GM18519 (cell line): Measurements from ENCODE around the gene GPN1.
"Not testable (repeated sequence)": the region's sequence is repeated elsewhere in the genome, so short reads cannot be mapped to it uniquely, and the experiment has no call there.

Experiments
- ATAC-seq: cut with Tn5 transposase; IDR thresholded peaks from one replicate; pipeline ENCODE4 v1.9.1; 2021; ENCODE audit warnings: mild to moderate bottlenecking, moderate library complexity; ENCODE audit not compliant: unreplicated experiment, low FRiP score

GPN1 gene

DNA sequence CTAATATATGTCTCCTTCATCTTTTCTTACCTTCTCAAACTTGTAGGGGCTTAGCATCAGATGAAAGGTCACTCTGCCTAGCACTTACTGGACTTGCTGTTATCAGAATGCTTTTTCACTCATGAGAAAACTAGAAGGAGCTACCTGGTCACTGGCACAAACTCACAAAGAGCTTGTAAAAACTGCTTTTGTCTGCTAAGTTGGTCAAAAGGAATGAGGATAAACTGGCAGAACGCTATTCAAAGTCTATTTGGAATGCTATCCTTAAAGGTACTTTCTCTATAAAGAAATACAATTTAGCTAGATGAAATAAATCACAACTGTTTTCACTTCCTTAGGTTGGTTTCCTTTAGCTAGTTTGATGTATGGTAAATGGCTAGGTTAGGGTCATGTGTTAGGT lies 2.5 kb upstream of the GPN1 start:
- ATAC-seq = not testable (repeated sequence)

DNA sequence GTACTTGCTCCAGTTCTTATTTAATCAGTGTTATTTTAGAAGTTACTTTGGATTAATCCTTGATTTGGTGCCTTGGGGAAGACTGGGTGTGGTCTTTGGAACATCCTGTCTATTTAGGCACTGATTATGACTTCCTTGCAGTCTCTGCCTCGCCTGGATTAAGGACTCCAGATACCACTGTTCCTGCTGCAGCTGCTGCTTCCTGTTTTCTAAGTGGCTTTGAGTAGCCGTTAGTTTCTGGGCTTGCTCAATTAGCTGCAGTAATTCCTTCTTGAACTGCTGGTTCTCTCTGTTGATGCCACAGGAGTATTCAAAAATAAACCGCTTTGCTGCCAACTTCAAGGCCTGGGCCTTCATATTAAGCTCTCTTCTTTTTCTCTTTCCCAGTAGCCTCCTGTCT lies 1.9 kb upstream of the GPN1 start:
- ATAC-seq = not testable (repeated sequence)

DNA sequence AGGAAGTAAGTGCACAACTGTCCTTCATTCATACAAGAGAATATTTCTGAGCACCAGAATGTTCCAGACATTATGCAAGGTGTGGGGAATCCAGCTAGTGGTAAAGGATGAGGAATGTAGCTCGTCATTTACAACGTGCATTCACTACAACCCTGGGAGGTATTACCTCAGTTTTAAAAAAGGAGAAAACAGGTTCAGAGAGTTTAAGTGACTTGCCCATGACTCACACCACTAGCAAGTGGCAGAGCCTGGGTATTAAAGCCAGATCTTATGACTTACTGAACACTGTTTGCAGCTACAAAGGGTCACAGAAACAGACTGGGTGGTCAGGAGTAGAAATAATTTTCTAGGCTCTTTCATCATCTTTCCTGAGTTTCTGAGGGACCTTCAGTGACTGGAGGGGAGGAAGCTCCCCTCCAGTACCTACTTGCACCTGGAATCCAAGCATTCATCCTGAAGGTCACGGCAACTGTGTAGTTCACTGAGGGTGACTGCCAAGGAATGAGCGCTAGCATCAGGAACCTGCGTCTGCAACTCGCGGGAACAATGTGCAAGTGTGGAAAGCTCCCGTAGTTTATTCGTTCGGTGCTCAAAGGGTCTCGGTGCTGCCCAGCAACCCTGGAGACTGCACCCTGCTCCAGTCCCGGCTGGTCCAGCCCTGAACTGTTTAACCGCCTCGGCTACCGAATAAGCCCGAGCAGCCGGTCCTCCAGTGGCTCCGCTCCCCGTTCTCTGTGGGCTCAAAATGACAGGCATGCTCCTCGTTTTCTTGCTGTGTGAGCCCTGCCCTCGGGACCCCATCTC lies 685 bp upstream of the GPN1 start:
- ATAC-seq = peak; percentile 10

DNA sequence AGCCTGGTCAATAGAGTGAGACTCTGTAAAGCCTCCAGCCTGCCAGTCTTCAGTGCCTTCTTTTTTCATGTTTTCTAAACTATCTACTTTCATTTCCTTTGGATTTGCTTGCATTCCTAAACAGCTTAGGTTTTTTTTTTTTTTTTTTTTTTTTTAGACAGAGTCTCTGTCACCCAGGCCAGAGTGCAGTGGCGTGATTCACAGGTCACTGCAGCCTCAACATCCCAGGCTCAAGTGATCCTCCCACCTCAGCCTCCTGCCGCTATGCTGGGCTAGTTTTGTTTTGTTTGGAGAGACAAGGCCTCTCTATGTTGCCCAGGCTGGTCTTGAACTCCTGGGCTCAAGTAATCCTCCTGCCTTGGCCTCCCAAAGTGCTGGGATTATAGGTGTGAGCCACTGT lies 1.4 kb downstream of the GPN1 start:
- ATAC-seq = not testable (repeated sequence)

DNA sequence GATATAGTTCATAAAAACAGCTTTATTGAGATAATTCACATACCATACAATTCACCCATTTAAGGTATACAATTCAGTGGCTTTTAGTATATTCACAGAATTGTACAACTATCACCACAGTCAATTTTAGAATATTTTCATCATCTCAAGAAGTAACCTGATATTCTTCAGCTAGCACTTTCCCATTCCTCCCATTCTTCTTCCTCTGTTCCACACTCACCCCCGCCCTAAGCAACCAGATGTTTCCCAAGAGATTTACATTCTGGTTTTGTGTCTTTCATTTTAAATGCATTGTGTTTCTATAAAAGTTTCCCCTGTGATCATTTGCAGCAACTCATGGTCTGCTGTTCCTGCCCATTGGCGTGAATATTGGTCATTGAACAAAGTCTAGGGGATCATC lies 5.4 kb downstream of the GPN1 start:
- ATAC-seq = no peak

DNA sequence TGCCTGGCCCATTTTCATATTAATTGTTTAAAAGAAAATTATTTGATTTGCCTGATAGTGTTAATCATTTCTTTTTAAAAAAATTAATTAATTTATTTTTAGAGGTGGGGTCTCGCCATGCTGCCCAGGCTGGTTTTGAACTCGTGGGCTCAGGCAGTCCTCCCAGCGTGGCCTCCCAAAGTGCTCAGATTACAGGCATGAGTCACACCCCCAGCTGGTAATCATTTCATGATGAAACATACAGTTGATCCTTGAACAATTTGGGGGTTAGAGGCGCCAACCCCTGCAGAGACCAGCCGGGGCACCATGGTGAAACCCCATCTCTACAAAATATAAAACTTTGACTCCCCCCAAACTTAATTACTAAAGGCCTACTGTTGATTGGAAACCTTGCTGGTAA lies 7.9 kb downstream of the GPN1 start:
- no peak for ATAC-seq

DNA sequence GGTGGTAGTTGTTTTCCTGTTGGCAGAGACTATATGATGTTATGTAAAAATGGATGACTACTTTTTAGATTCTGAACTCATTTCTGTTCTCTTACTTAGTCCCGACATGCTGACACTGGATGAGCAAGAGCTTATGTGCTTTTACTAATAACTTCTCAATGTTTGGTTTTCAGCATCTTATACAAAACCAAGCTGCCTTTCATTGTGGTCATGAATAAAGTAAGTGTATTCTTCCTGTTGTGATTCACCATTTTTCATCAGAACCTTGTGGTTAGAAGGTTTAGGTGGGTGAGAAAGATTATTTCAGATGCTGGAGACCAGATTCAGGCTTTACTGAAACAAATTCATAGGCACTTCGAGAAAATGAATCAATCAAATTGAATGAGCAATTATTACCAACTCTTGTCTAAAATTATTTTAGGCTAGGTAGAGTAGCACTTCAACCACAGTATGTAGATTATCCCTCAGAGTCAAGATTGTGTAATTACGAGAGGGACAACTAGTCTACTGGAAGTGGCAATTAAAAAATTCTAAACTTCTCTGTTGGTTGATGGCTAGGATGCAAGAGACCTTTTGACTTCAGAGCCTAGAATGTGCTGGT lies 9.3 kb downstream of the GPN1 start:
- no peak for ATAC-seq

DNA sequence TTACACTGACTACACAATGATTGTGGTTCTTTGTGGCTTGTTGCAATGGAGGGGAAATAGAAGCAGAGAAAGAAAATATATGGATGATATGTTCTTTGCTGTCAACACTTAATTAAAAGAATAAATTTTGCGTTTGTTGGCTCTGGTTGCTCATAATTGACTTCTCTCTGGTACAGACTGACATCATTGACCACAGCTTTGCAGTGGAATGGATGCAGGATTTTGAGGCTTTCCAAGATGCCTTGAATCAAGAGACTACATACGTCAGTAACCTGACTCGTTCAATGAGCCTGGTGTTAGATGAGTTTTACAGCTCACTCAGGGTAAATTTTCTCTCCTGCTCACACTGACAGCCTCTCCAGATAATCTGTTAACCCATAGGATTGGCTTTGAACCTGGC lies 9.9 kb downstream of the GPN1 start:
- ATAC-seq = no peak

DNA sequence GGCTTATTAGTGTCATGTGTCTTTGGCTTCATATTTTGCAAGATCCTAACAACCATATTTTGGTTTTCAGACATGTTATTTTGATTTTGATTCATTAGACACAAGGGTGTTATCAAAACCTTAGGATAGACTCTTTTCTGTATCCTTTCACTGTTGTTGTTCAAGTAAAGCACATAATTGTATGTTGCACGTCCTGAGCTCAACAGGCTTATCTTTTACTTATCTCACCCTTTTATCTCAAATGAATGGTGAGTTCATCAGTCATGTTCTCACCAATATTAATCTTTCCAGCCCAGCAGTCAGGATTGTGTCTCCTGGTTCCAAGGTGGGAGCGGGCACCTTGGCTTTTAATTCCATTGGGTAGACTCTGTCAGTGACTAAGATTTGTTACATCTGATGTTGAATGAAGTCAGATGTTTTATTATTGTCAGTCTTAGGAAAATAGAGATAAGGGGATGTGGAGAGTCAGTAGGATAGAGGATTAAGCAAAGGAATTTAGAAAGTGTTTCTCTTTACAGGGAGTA lies 11.9 kb downstream of the GPN1 start:
- no peak for ATAC-seq

DNA sequence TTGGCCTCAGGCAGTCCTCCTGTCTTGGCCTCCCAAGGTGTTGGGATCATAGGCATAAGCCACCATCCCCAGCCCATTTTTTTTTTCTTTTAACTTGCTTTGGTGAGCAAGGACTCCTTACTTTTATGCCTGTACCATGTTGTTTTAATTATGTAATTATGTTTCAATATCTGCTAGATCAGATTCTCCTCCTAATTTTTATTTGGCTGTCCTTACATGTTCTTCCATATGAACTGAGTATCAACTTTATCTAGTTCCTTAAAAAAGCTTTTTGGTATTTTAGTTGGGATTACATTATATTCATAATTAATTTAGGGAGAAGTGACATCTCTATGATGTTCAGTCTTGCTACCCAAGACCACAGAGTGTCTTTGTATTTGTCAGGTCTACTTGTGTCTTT lies 16.3 kb downstream of the GPN1 start:
- ATAC-seq = no peak

DNA sequence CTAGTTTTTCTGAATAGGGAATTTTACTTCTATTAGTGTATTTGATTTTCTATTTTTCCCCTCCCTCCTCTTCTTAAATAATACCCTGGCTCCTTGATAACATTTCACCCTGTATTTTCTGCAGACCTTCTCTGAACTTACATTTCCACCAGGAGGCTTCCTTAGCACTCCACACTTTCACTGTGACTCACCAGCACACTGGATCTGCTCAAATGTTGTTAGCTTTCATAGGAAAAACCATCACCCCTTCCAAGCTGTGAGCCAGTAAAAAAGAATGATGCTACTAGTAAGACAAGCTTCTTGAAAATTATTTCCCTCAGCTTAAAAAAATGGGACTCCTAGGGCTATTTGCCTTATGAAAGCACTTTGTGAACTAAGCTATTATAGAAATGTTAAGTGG lies 18.4 kb downstream of the GPN1 start:
- ATAC-seq = no peak

DNA sequence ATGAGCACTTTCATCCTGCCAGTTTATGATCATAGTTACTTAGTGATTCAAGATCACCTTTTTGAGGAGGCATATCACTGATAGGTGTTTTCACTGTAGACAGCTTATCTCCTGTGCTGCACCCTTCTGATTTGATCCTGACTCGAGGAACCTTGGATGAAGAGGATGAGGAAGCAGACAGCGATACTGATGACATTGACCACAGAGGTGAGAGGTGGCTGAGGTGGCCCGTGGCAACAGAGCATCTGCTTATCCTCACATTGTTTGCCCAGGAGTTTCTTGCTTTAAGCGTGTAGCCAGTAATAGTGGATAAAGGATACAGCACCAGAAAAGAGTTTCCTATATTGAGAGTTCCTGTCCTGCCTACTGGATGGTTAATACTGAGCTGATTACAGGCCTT lies 18.9 kb downstream of the GPN1 start:
- no peak for ATAC-seq

DNA sequence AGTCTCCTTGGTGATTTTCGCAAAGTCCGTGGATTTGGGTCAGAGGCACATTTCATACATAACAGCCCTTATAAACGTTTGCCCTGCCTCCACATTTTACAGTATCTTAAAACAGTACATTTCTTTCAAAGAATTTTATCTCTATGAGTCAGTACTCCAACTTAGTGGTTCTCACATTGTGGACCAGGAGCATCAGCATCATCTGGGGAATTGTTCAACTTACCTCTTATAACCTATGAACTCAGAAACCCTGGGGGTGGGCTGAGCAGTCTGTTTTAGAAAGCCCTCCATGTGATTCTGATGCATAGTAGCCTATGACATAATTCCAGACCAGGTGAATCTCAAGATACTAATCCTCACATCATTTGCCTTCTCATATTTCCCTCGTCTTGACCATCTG lies 22.2 kb downstream of the GPN1 start:
- no peak for ATAC-seq

DNA sequence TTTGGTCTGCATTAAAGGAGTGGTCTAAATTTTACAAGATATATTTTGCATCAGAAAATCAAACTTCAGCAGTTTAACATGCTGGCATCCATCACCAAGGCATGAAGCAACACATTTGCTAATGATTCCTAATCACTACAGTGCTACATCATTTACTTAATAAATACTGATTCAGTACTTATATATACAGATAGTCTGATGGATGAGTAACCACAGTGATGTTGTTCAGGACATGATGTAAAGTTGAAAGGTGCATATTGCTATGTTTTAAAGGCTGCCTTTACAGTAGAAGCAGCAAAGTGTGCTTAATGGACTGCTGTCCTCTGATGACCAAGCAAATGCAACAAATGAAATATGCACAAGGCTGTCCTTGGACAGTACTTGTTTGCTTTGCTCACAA lies 23.5 kb downstream of the GPN1 start:
- ATAC-seq = no peak

DNA sequence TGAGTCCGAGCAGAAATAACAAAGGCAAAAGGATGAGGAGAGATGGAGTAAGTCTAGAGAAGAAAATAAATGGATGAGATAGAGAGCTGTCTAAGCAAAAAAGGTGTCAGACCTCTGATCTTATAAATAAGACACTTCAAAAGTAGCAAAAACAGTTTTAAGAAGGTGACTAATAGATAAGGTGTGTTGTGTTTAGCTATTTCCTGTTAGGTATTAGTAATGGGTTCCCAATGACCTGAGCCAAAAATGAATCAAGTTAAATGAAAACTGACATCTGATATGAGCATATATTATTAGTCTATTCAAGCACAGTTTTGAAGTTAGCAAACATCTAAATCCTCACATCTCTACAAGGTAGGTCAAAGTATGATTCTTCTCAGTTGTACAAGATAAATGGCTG lies 23.9 kb downstream of the GPN1 start:
- ATAC-seq = no peak

DNA sequence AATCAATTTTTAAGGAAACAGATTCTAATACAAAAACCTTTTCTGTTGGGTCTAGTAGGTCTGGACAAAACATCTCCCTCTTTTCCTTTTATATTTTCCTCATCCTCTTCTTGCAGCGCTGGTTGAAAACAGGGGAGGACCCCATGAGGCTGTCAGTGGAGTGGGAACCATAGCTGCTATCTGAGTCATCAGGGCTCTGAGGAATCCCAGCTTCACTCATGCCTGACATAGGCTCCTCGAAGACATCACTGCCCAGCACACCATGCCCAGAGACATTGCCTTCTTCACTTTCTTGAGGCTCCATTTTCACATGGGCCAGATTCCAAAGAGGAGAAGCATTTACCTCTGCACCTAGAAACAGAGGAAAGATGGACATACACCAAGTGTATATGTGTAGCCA lies 24.5 kb downstream of the GPN1 start:
- ATAC-seq = no peak

DNA sequence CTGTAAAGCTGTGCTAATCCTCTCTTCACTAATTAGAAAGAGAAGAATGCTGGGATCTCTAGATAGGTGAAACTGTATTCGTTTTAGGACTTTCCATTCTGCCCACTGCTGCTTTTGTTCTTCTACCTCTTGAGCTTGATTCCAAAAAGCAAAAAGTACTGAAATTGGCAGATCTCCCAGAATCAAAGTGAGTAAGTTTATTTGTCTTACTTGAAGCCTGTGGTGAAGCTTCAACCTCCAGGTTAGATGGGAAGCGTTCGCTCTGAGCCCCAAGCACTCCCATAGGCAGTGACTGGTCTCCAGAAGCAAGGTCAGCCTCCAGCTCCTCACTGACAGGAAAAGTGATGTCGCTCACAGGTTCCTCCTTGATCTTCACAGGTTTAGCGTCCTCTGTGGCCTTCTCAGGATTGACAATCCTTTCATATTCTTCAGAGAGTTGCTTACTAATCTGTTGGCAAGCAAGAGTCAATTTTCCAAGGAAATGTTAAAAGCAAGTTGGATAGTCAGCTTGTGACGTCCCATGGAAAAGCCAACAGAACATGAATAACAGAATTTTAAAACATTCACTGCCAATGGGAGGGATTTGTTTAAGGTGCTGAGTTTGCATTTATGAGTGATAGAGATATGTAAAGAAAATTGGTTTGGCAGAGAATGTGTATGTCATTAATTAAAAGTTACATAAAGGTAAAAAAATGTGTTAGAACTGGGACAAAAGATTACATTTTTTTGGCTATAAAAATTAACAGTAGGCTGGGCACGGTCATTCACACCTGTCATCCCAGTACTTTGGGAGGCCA lies 26.5 kb downstream of the GPN1 start:
- no peak for ATAC-seq

DNA sequence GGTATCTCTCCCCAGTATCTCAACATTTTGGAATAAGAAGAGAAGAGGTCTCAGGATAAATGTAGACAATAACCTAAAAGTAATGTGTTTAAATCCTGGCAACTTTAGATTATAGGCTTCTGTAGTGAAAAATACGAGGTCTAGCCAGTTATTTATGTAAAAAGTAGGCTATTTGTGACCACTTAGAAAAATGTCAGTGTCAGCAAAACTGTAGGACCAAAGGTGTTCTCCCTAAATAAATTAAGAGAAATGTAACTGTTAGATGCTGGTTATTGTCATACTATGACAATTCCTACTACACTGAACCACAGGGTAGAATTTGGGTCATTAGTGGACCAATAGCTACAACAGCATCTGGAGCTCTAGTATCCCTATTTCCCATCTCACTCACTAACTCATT lies 32.5 kb downstream of the GPN1 start:
- ATAC-seq = no peak

DNA sequence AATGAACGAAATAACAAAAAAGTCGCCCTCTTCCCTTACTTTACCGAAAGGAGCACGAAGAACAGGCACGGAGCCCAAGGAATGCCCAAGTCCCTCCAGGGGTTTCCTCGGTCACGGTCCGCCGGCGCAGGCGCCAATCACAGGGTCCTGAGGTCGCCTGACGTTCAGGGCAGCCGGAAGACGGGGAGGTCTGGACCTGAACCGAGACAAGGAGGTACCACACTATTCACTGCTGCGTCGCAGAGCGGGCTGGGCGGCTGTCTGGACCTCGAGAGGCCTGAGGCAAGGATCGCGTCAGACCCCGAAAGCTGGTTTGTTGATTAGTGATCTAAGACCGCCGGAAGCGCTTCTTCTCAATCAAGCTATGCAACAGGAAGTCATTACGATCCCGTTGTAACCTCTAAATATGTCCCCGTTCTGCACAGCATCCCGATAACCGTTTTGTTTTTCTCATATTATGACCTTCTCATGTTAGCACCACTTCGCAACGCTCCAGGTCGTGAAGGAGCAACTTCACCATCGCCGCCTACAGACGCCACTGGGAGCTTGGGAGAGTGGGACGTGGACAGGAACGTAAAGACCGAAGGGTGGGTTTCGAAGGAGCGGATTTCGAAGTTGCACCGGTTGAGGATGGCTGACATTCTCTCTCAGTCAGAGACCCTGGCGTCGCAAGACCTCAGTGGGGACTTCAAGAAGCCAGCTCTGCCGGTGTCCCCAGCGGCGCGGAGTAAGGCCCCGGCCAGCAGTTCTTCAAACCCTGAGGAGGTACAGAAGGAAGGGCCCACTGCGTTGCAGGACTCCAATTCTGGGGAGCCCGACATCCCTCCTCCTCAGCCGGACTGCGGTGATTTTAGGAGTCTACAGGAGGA lies 34.7 kb downstream of the GPN1 start, which contains the start of the genes SLC4A1AP and SUPT7L:
SLC4A1AP (plus strand) TSS at position 605 of the 869 bp plus-strand sequence; CDS start at position 631, 26 bp downstream.
SUPT7L (minus strand) TSS at position 330 of the 869 bp plus-strand sequence. CDS start 1,422 bp downstream, outside the sequence.
- ATAC-seq = no peak

DNA sequence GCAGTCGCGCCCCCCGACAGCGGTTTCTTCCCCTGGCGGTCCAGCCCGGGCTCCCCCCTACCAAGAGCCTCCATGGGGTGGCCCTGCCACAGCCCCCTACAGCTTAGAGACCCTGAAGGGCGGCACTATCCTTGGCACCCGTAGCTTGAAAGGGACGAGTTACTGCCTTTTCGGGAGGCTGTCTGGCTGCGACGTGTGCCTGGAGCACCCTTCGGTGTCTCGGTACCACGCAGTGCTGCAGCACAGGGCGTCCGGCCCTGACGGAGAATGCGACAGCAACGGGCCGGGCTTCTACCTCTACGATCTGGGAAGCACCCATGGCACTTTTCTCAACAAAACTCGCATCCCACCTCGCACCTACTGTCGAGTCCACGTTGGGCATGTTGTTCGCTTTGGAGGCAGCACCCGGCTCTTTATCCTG lies 35.3 kb downstream of the GPN1 start:
- no peak for ATAC-seq
